Neural crest cell (in vitro differentiated cells): ENCODE measurements around the gene NTMT2. TPM values are rescaled to one million over a fixed set of nuclear protein-coding genes. Genes with fewer than 3 reads are reported as not detected.

Experiments
- DNase-seq: peaks from one replicate; pipeline ENCODE4 v3.0.0; 2021; ENCODE audit warnings: low read depth, mixed read lengths, low spot score
- H3K27ac Mint-ChIP-seq: one replicate; pipeline ENCODE4 v1.8.0; 2021; ENCODE audit warnings: mild to moderate bottlenecking, mixed read lengths; ENCODE audit not compliant: unreplicated experiment
- H3K27me3 Mint-ChIP-seq: 2 replicates; pipeline ENCODE4 v1.8.0; 2021; ENCODE audit warnings: low read depth, mild to moderate bottlenecking, mixed read lengths
- H3K36me3 Mint-ChIP-seq: 2 replicates; pipeline ENCODE4 v1.8.0; 2021; ENCODE audit warnings: low read depth, mild to moderate bottlenecking, mixed read lengths
- H3K4me1 Mint-ChIP-seq: 2 replicates; pipeline ENCODE4 v1.8.0; 2021; ENCODE audit warnings: mixed read lengths
- H3K4me3 Mint-ChIP-seq: one replicate; pipeline ENCODE4 v1.8.0; 2021; ENCODE audit warnings: mild to moderate bottlenecking, mixed read lengths
- H3K9me3 Mint-ChIP-seq: 2 replicates; pipeline ENCODE4 v1.8.0; 2021; ENCODE audit warnings: mixed read lengths
- total RNA-seq: library from RNA; stranded (reverse); gene quantifications from 2 replicates; pipeline ENCODE4 v1.2.1, GENCODE V29; 2021
- TF ChIP-seq, protein P1 (sequence below): fragments of 200-600 bp; sonication (generic); conservative IDR thresholded peaks from 2 replicates; pipeline ENCODE4 v1.5.0; 2021; ENCODE audit warnings: antibody characterized with exemption, mild to moderate bottlenecking

The NTMT2 gene
- total RNA-seq, 1 donor from 2014 or later: not detected

- peaks cover 3% of the 10 kb centered on the region for H3K9me3 Mint-ChIP-seq
- no peak overlapping the region for H3K27ac Mint-ChIP-seq
- no peak for DNase-seq
- no peaks in the 10 kb centered on the region for H3K36me3 Mint-ChIP-seq
- no peaks in the 10 kb centered on the region for H3K27me3 Mint-ChIP-seq
- H3K4me3 Mint-ChIP-seq: no peak overlapping the region
- TF ChIP-seq, protein P1, sequence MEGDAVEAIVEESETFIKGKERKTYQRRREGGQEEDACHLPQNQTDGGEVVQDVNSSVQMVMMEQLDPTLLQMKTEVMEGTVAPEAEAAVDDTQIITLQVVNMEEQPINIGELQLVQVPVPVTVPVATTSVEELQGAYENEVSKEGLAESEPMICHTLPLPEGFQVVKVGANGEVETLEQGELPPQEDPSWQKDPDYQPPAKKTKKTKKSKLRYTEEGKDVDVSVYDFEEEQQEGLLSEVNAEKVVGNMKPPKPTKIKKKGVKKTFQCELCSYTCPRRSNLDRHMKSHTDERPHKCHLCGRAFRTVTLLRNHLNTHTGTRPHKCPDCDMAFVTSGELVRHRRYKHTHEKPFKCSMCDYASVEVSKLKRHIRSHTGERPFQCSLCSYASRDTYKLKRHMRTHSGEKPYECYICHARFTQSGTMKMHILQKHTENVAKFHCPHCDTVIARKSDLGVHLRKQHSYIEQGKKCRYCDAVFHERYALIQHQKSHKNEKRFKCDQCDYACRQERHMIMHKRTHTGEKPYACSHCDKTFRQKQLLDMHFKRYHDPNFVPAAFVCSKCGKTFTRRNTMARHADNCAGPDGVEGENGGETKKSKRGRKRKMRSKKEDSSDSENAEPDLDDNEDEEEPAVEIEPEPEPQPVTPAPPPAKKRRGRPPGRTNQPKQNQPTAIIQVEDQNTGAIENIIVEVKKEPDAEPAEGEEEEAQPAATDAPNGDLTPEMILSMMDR: no peak
- H3K4me1 Mint-ChIP-seq: peaks cover 17% of the 10 kb centered on the region
These were observed 55.0 kb downstream of the NTMT2 start for GRCh38 chr1:170200621-170201397.

DNA sequence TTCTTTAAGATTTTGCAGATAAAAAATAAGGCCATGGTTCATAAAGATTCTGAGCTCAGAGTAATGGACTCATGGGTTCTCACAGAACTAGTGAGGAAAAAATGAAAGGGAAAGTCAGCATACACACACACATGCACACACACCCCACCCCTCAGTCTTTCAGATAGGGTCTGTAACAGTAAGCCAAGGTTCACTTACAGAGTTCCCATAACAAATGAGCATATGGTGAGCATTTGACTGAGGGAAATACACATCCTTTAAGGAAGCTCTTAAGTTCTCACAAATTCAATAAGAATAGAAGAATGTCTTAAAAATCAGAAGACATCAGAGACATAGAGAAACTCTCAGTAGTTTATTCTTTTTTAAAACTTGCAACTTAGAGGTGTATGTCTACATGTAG lies 57.9 kb downstream of the NTMT2 start:
- Mint-ChIP-seq H3K4me1 (peaks cover 17% of the 10 kb centered on the region), H3K9me3 (peaks cover 9% of the 10 kb centered on the region), H3K36me3 (peaks cover 5% of the 10 kb centered on the region), H3K27me3 (no peaks in the 10 kb centered on the region), H3K27ac (no peak overlapping the region), H3K4me3 (no peak overlapping the region)
- TF ChIP-seq, protein P1: no peak
- no peak for DNase-seq

GRCh38 chr1:170204121-170204520 lies 58.4 kb downstream of the NTMT2 start:
- no peak for DNase-seq
- Mint-ChIP-seq H3K36me3 (peaks cover 5% of the 10 kb centered on the region), H3K9me3 (peaks cover 9% of the 10 kb centered on the region), H3K4me1 (peaks cover 18% of the 10 kb centered on the region), H3K27me3 (no peaks in the 10 kb centered on the region), H3K27ac (no peak overlapping the region), H3K4me3 (no peak overlapping the region)
- TF ChIP-seq, protein P1: no peak

- H3K27ac Mint-ChIP-seq: no peak overlapping the region
- H3K36me3 Mint-ChIP-seq: peaks cover 5% of the 10 kb centered on the region
- TF ChIP-seq, protein P1: no peak
- no peak overlapping the region for H3K4me3 Mint-ChIP-seq
- H3K27me3 Mint-ChIP-seq: peaks cover 3% of the 10 kb centered on the region
- no peak for DNase-seq
- H3K9me3 Mint-ChIP-seq: peaks cover 9% of the 10 kb centered on the region
- H3K4me1 Mint-ChIP-seq: peaks cover 26% of the 10 kb centered on the region
These were observed 59.5 kb downstream of the NTMT2 start for GRCh38 chr1:170205301-170205700.

- Mint-ChIP-seq H3K36me3 (peaks cover 5% of the 10 kb centered on the region), H3K27me3 (peaks cover 3% of the 10 kb centered on the region), H3K9me3 (peaks cover 8% of the 10 kb centered on the region), H3K27ac (no peak overlapping the region), H3K4me3 (no peak overlapping the region), H3K4me1 (peaks cover 23% of the 10 kb centered on the region)
- TF ChIP-seq, protein P1: no peak
- no peak for DNase-seq
These were observed 63.4 kb downstream of the NTMT2 start for GRCh38 chr1:170209125-170209524.
